K562 (cell line): Measurements from ENCODE around the gene ZNF593OS. TPM values are rescaled to one million over a fixed set of nuclear protein-coding genes. Genes with fewer than 3 reads are reported as not detected.

ENCODE experiments used
- AFF1 ChIP-seq, 2 experiments: fragments of 450-650 bp; IDR thresholded peaks; 2 replicates each; pipeline ENCODE4 v1.6.1; 2018; ENCODE audit warnings: mild to moderate bottlenecking in 2 of 2, low read depth in 1 of 2; ENCODE audit not compliant: partially characterized antibody in 2 of 2
- BRCA1 ChIP-seq, 2 experiments: fragments of 450-650 bp in 1 of 2; sonication (generic) in 1 of 2; formaldehyde crosslinking in 1 of 2; IDR thresholded peaks; 2 replicates each; pipeline versions ENCODE4 v1.5.0 to v1.6.1; 2017 to 2020; ENCODE audit warnings: mild to moderate bottlenecking in 1 of 2, missing genetic modification reagents in 1 of 2
- C11orf30 ChIP-seq: fragments of 450-650 bp; IDR thresholded peaks from 2 replicates; pipeline ENCODE4 v1.6.1; 2016; ENCODE audit warnings: low read depth, mild to moderate bottlenecking
- CHD4 ChIP-seq: fragments of 200-600 bp; sonication (generic); IDR thresholded peaks from 3 replicates; pipeline ENCODE4 v1.6.1; 2012; ENCODE audit warnings: low read depth, mild to moderate bottlenecking, mixed read lengths, low read length, inconsistent platforms; ENCODE audit not compliant: insufficient read depth, insufficient replicate concordance, poor library complexity, severe bottlenecking
- COPS2 ChIP-seq: fragments of 450-650 bp; conservative IDR thresholded peaks from 2 replicates; pipeline ENCODE4 v1.6.1; 2016; ENCODE audit warnings: mild to moderate bottlenecking, moderate library complexity
- EWSR1 ChIP-seq: fragments of 450-650 bp; IDR thresholded peaks from 2 replicates; pipeline ENCODE4 v1.6.1; 2018; ENCODE audit warnings: borderline replicate concordance, mild to moderate bottlenecking, low read depth, moderate library complexity; ENCODE audit not compliant: partially characterized antibody
- GABPA ChIP-seq: fragments of 200-800 bp; sonication (Bioruptor generic); conservative IDR thresholded peaks from 2 replicates; pipeline ENCODE4 v1.6.1; 2016; ENCODE audit warnings: low read depth, missing genetic modification characterization, missing compliant biosample characterization
- GTF2F1 ChIP-seq: IDR thresholded peaks from 2 replicates; pipeline ENCODE4 v1.6.1; 2011; ENCODE audit warnings: low read depth, low read length, improper control_type of control experiment
- IRF1 ChIP-seq: sonication (generic); formaldehyde crosslinking; IDR thresholded peaks from 2 replicates; pipeline ENCODE4 v1.8.0; 2022; ENCODE audit warnings: missing genetic modification reagents, mild to moderate bottlenecking, borderline replicate concordance
- JUND ChIP-seq, 2 experiments: IDR thresholded peaks; 2 replicates in 1 of 2; 3 replicates in 1 of 2; pipeline ENCODE4 v1.6.1; 2011; ENCODE audit warnings: borderline replicate concordance in 2 of 2, low read depth in 2 of 2, low read length in 2 of 2, improper control_type of control experiment in 1 of 2, missing biosample characterization in 1 of 2, missing genetic modification characterization in 1 of 2, missing genetic modification reagents in 1 of 2
- MXI1 ChIP-seq: IDR thresholded peaks from 2 replicates; pipeline ENCODE4 v1.6.1; 2011; ENCODE audit warnings: low read depth, mild to moderate bottlenecking, improper control_type of control experiment, low read length
- NR2C2 ChIP-seq, 2 experiments: fragments of 200-800 bp in 1 of 2; sonication (Bioruptor generic) in 1 of 2; sonication (generic) in 1 of 2; formaldehyde crosslinking in 1 of 2; IDR thresholded peaks; 2 replicates each; pipeline versions ENCODE4 v1.6.1 to v1.8.0; 2016 to 2022; ENCODE audit warnings: mild to moderate bottlenecking in 1 of 2, missing compliant biosample characterization in 1 of 2, missing genetic modification characterization in 1 of 2, missing genetic modification reagents in 1 of 2
- TAF9B ChIP-seq: fragments of 450-650 bp; IDR thresholded peaks from 2 replicates; pipeline ENCODE4 v1.6.1; 2018; ENCODE audit warnings: mild to moderate bottlenecking; ENCODE audit not compliant: partially characterized antibody
- TARDBP ChIP-seq: fragments of 450-650 bp; IDR thresholded peaks from 2 replicates; pipeline ENCODE4 v1.6.1; 2016
- TGIF2 ChIP-seq: sonication (generic); formaldehyde crosslinking; IDR thresholded peaks from 2 replicates; pipeline ENCODE4 v1.8.1; 2022; ENCODE audit warnings: mild to moderate bottlenecking, missing genetic modification reagents, moderate library complexity
- ZBTB2 ChIP-seq: fragments of 450-650 bp; IDR thresholded peaks from 2 replicates; pipeline ENCODE4 v1.6.1; 2016; ENCODE audit warnings: antibody characterized with exemption
- ZNF347 ChIP-seq: fragments of 450-650 bp; formaldehyde crosslinking; IDR thresholded peaks from 2 replicates; pipeline ENCODE4 v1.4.0; 2020; ENCODE audit warnings: low read depth, mild to moderate bottlenecking, moderate library complexity
- ZNF354B ChIP-seq: fragments of 250-450 bp; sonication (Bioruptor Pico); IDR thresholded peaks from 2 replicates; pipeline ENCODE4 v1.4.0; 2020
- ZNF41 ChIP-seq: fragments of 250-450 bp; sonication (Bioruptor Pico); conservative IDR thresholded peaks from 2 replicates; pipeline ENCODE4 v1.4.0; 2020; ENCODE audit warnings: mild to moderate bottlenecking
- ZNF696 ChIP-seq: fragments of 250-450 bp; sonication (Bioruptor Pico); conservative IDR thresholded peaks from 2 replicates; pipeline ENCODE4 v1.4.0; 2020; ENCODE audit warnings: mild to moderate bottlenecking, moderate library complexity
- polyA plus RNA-seq, 8 experiments: library from polyadenylated mRNA; depleted of rRNA in 4 of 8; stranded (reverse) in 5 of 8; unstranded in 3 of 8; fragments of >200 nt; fragmentation: Nextera tagmentation in 2 of 8; fragmentation: Illumina TruSeq in 1 of 8; extraction: Ambion mirVana in 2 of 8; extraction: Trizol in 1 of 8; gene quantifications; 2 replicates each; pipeline versions ENCODE4 v1.2.1 to v1.2.3, GENCODE V29; 2011 to 2014; ENCODE audit warnings: inconsistent platforms in 1 of 8, missing spikeins in 1 of 8
- total RNA-seq, 7 experiments: library from RNA; depleted of rRNA in 6 of 7; stranded (reverse); fragments of >200 nt in 6 of 7; fragmentation: Illumina TruSeq in 2 of 7; extraction: Trizol in 2 of 7; gene quantifications; 2 replicates each; pipeline versions ENCODE4 v1.2.1 to v1.2.3, GENCODE V29; 2011 to 2021; ENCODE audit warnings: low replicate concordance in 1 of 7

Gene ZNF593OS
- total and polyA plus RNA-seq, 9 of the 15 experiments (the other 6 are each of a cell fraction or from before 2014, with no cell fraction given), result 0.24 to 0.27 TPM; not detected in 7

GRCh38 chr1:26161415-26162219, 10.0 kb downstream of the ZNF593OS start (continued):
- TF ChIP-seq GABPA (tag) (peak; percentile 60), ZNF41 (CRISPR knock-in tag) (peak; percentile 57; the same call in 1 of the 2 replicates), C11orf30 (no peak), JUND (IDR thresholded peaks at IDR 0.05; ENCODE audit: borderline replicate concordance, low read depth, low read length) (0 out of 2 replicates have a peak, but pooled peaks have one; percentile 2), JUND (tag; IDR thresholded peaks at IDR 0.05; ENCODE audit: borderline replicate concordance, low read depth, low read length) (no peak), GTF2F1 (no peak), NR2C2 (CRISPR knock-in tag; IDR thresholded peaks at IDR 0.05) (peak; percentile 64; the same call in 1 of the 2 replicates), NR2C2 (tag; IDR thresholded peaks at IDR 0.05) (peak; percentile 79), TGIF2 (CRISPR knock-in tag) (no peak), MXI1 (no peak), TAF9B (no peak), ZBTB2 (no peak), CHD4 (no peak), EWSR1 (no peak), BRCA1 (IDR thresholded peaks at IDR 0.05) (no peak), BRCA1 (CRISPR knock-in tag; IDR thresholded peaks at IDR 0.05) (no peak), ZNF347 (no peak), AFF1 (IDR thresholded peaks at IDR 0.05; ENCODE audit: low read depth in 1 of 2, partially characterized antibody in 2 of 2) (no peak), COPS2 (no peak), ZNF354B (no peak), TARDBP (peak; percentile 11; the same call in 1 of the 2 replicates), ZNF696 (CRISPR knock-in tag) (no peak), IRF1 (CRISPR knock-in tag) (peak; percentile 64; the same call in 1 of the 2 replicates)
